Upper lobe of left lung (tissue), 6 donors: ENCODE data around the gene ANXA7. TPM values are rescaled to one million over a fixed set of nuclear protein-coding genes. Genes with fewer than 3 reads are reported as not detected.

Source experiments
- ATAC-seq, 2 donors: fragments of 200-7000 bp; cut with Tn5 transposase; one replicate each; pipeline ENCODE4 v1.9.1; 2022; ENCODE audit warnings: mild to moderate bottlenecking in 2 of 2, moderate library complexity in 2 of 2; ENCODE audit not compliant: low FRiP score in 2 of 2
- DNase-seq, 2 donors: peaks; one replicate each; pipeline ENCODE4 v3.0.0-alpha.2; 2019 to 2020
- H3K27ac ChIP-seq, 4 donors: fragments of 200-600 bp; sonication (generic); one replicate each; pipeline ENCODE4 v1.5.1; 2016 to 2019
- H3K27me3 ChIP-seq, 4 donors: fragments of 200-600 bp; sonication (generic); one replicate each; pipeline ENCODE4 v1.5.1; 2017 to 2019
- H3K36me3 ChIP-seq, 4 donors: fragments of 200-600 bp; sonication (generic); one replicate each; pipeline ENCODE4 v1.5.1; 2016 to 2019
- H3K4me1 ChIP-seq, 4 donors: fragments of 200-600 bp; sonication (generic); one replicate each; pipeline ENCODE4 v1.5.1; 2018 to 2019
- H3K4me3 ChIP-seq, 4 donors: fragments of 200-600 bp; sonication (generic); one replicate each; pipeline ENCODE4 v1.5.1; 2017 to 2019; ENCODE audit warnings: mild to moderate bottlenecking in 2 of 4, moderate library complexity in 1 of 4
- H3K9me3 ChIP-seq, 4 donors: fragments of 200-600 bp; sonication (generic); one replicate each; pipeline ENCODE4 v1.5.1; 2018 to 2019
- EP300 ChIP-seq, 4 donors: sonication (generic); formaldehyde crosslinking; IDR thresholded peaks; one replicate each; pipeline ENCODE4 v1.5.1; 2017; ENCODE audit warnings: antibody characterized with exemption in 4 of 4, control low read depth in 2 of 4
- POLR2A ChIP-seq, 4 donors: fragments of 450-650 bp; IDR thresholded peaks; one replicate each; pipeline ENCODE4 v1.5.1; 2016 to 2017; ENCODE audit warnings: antibody characterized with exemption in 4 of 4, mild to moderate bottlenecking in 2 of 4
- POLR2AphosphoS5 ChIP-seq, 2 donors: sonication (generic); formaldehyde crosslinking; IDR thresholded peaks; one replicate each; pipeline ENCODE4 v1.5.1; 2017; ENCODE audit warnings: antibody characterized with exemption in 2 of 2
- WGBS, 2 donors: methylation state at CpG; one replicate each; pipeline ENCODE4 v1.1.5; 2017 to 2018; 5-methylcytosine and 5-hydroxymethylcytosine counted together
- total RNA-seq, 6 donors: library from RNA; depleted of rRNA in 4 of 6; stranded (reverse); fragments of >200 nt in 4 of 6; gene quantifications; one replicate each; pipeline versions ENCODE4 v1.1.0 to v1.2.1, GENCODE V29; 2016 to 2021
- TF ChIP-seq, protein P1 (sequence below), 6 experiments: fragments of 450-650 bp in 4 of 6; fragments of 200-600 bp in 2 of 6; sonication (generic) in 2 of 6; IDR thresholded peaks; one replicate each; pipeline ENCODE4 v1.5.1; 2016 to 2019; ENCODE audit warnings: antibody characterized with exemption in 6 of 6
- donor health status: DM: no; HTN: no; CAD: no; lungs with moderate emphysema.
- donor health status: DM: no; HTN: yes; CAD: no; lungs with severe emphysema.

ANXA7 gene
- total RNA-seq, 6 donors from 2014 or later, result 40.7 to 115 (median 95.7) TPM

DNA sequence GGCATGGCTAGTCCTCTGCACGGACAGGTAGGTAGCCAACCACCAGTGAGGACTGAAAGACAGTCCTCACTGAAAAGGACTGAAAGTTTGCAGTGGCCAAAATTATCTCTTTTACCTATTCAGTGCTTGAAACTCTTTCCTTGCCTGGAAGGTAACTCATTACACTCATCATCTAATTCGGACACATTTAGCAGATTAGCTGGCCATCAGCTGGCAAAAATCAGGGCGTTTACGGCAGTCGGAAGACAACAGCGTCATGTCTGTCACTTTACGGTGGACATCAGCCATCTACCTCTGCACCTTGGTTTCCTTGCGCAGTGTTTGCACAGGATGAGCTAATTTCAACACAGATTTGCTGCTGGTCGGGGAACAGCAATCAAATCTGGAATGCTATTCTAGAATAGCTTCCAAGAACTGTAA is 740 bp downstream of the ANXA7 start:
- peak overlapping the region; percentile 96 to 97 (median 96) for H3K27ac ChIP-seq
- ATAC-seq (peak; percentile 35 to 83), DNase-seq (peak in 1 of 2 donors; percentile 50)
- H3K27me3 ChIP-seq, result no peaks in the 10 kb centered on the region
- TF ChIP-seq POLR2AphosphoS5 (IDR thresholded peaks at IDR 0.05) (no peak), POLR2A (IDR thresholded peaks at IDR 0.05) (no peak), EP300 (IDR thresholded peaks at IDR 0.05) (no peak)
- no peaks in the 10 kb centered on the region for H3K9me3 ChIP-seq
- WGBS, 2 donors, result 2 to 3% methylated on average over 9 of the region's 9 CpGs
- H3K4me3 ChIP-seq, result peak overlapping the region; percentile 66 to 85 (median 80)
- peaks cover 12 to 30% (median 21%) of the 10 kb centered on the region in 4 donors for H3K4me1 ChIP-seq
- H3K36me3 ChIP-seq, result no peaks in the 10 kb centered on the region

DNA sequence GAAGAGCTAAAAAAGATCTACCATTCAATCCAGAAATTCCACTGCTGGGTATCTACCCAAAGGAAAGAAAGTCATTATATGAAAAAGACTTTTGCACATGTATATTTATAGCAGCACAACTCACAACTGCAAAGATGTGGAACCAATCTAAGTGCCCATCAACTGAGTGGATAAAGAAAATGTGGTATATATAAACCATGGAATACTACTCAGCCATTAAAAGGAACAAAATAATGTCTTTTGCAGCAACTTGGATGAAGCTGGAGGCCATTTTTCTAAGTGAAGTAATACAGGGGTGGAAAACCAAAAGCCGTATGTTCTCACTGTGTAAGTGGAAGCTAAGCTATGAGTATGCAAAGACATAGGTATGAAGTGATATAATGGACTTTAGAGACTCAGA is 3.0 kb downstream of the ANXA7 start:
- TF ChIP-seq EP300 (IDR thresholded peaks at IDR 0.05), result no peak
- no peak for TF ChIP-seq POLR2AphosphoS5 (IDR thresholded peaks at IDR 0.05)
- TF ChIP-seq, protein P1, sequence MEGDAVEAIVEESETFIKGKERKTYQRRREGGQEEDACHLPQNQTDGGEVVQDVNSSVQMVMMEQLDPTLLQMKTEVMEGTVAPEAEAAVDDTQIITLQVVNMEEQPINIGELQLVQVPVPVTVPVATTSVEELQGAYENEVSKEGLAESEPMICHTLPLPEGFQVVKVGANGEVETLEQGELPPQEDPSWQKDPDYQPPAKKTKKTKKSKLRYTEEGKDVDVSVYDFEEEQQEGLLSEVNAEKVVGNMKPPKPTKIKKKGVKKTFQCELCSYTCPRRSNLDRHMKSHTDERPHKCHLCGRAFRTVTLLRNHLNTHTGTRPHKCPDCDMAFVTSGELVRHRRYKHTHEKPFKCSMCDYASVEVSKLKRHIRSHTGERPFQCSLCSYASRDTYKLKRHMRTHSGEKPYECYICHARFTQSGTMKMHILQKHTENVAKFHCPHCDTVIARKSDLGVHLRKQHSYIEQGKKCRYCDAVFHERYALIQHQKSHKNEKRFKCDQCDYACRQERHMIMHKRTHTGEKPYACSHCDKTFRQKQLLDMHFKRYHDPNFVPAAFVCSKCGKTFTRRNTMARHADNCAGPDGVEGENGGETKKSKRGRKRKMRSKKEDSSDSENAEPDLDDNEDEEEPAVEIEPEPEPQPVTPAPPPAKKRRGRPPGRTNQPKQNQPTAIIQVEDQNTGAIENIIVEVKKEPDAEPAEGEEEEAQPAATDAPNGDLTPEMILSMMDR (IDR thresholded peaks at IDR 0.05), result no peak
- TF ChIP-seq POLR2A (IDR thresholded peaks at IDR 0.05), result no peak
- H3K27me3 ChIP-seq, result no peaks in the 10 kb centered on the region
- H3K9me3 ChIP-seq, result no peaks in the 10 kb centered on the region
- no peak overlapping the region for H3K27ac ChIP-seq
- no peak overlapping the region for H3K4me3 ChIP-seq
- ATAC-seq (no peak), DNase-seq (no peak)
- 93 to 100% methylated on average over 1 of the region's 1 CpG for WGBS, 2 donors
- peaks cover 0 to 8% (median 0%) of the 10 kb centered on the region in 4 donors for H3K36me3 ChIP-seq
- H3K4me1 ChIP-seq, result peaks cover 12 to 33% (median 21%) of the 10 kb centered on the region in 4 donors

DNA sequence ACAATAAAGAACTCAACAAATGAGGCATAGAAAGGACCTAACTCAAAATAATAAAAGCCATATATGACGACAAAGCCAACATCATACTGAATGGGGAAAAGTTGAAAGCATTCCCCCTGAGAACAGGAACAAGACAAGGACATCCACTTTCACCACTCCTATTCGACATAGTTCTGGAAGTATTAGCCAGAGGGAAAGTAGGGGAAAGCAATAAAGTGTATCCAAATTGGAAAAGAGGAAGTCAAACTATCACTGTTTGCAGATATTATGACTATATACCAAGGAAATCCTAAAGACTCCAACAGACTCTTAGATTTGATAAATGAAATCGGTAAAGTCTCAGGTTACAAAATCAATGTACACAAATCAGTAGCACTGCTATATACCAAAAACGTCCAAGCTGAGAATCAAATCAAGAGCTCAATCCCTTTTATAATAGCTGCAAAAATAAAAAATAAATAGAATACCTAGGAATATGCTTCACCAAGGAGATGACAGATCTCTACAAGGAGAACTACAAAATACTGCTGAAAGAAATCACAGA is 4.8 kb downstream of the ANXA7 start:
- no peak for DNase-seq
- no peaks in the 10 kb centered on the region for H3K27me3 ChIP-seq
- H3K4me1 ChIP-seq, result peaks cover 12 to 36% (median 15%) of the 10 kb centered on the region in 4 donors

DNA sequence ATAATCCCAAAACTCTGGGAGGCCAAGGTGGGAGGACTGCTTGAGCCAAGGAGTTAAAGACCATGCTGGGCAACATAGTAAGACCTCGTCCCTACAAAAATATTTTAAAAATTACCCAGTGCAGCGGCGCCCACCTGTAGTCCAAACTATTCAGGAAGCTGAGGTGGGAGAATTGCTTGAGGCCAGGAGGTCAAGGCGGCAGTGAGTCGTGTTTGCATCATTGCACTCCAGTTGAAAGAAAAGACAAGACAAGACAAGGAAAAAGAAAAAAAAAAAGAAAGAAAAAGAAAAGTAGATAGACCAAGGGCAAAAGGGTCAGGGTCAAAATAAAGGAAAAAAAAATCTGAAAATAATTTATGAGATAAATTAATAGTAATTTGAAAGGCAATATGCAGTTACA is 5.8 kb downstream of the ANXA7 start:
- no peak overlapping the region for H3K4me3 ChIP-seq
- 91 to 96% methylated on average over 5 of the region's 5 CpGs for WGBS, 2 donors
- no peaks in the 10 kb centered on the region for H3K27me3 ChIP-seq
- H3K36me3 ChIP-seq, result peaks cover 0 to 8% (median 0%) of the 10 kb centered on the region in 4 donors
- no peak overlapping the region for H3K27ac ChIP-seq
- no peaks in the 10 kb centered on the region for H3K9me3 ChIP-seq
- ATAC-seq, result no peak
- peaks cover 12 to 34% (median 15%) of the 10 kb centered on the region in 4 donors for H3K4me1 ChIP-seq
- DNase-seq, result no peak
- TF ChIP-seq POLR2A (IDR thresholded peaks at IDR 0.05) (no peak), POLR2AphosphoS5 (IDR thresholded peaks at IDR 0.05) (no peak), EP300 (IDR thresholded peaks at IDR 0.05) (no peak)
- TF ChIP-seq, protein P1 (IDR thresholded peaks at IDR 0.05), result no peak

More for the DNA sequence above, 4.8 kb downstream of the ANXA7 start:
- H3K27ac ChIP-seq, result no peak overlapping the region
- no peaks in the 10 kb centered on the region for H3K9me3 ChIP-seq
- H3K4me3 ChIP-seq, result no peak overlapping the region
- TF ChIP-seq EP300 (IDR thresholded peaks at IDR 0.05), result no peak
- no peak for TF ChIP-seq POLR2AphosphoS5 (IDR thresholded peaks at IDR 0.05)
- TF ChIP-seq, protein P1 (IDR thresholded peaks at IDR 0.05), result no peak
- TF ChIP-seq POLR2A (IDR thresholded peaks at IDR 0.05), result no peak
- no peak for ATAC-seq
- 72 to 74% methylated on average over 4 of the region's 4 CpGs for WGBS, 2 donors
- peaks cover 0 to 8% (median 0%) of the 10 kb centered on the region in 4 donors for H3K36me3 ChIP-seq

DNA sequence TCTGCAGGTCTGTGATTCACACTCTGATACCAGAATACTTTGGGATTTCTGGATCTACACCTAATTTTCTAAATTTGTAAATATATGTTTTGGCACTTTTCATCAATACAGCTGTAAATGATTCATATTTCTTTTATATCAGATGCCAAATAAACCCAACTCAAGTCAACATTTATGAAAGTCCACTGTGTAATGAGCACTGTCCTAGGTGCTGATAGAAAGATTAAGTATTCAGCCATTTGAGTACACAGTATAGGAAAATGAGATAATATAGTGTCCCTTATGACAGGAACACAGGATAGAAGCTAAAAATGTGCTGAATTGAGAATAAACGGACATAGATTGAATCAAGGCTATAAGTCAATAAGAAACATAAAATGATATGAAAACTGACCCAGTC is 6.4 kb downstream of the ANXA7 start:
- Histone ChIP-seq H3K4me3 (no peak overlapping the region), H3K27ac (no peak overlapping the region), H3K4me1 (peaks cover 7 to 28% (median 10%) of the 10 kb centered on the region in 4 donors), H3K27me3 (no peaks in the 10 kb centered on the region), H3K36me3 (peaks cover 0 to 8% (median 0%) of the 10 kb centered on the region in 4 donors), H3K9me3 (no peaks in the 10 kb centered on the region)
- ATAC-seq, result no peak
- DNase-seq, result no peak
- 96% methylated on average over 1 of the region's 1 CpG for WGBS, 2 donors
- TF ChIP-seq POLR2A (IDR thresholded peaks at IDR 0.05) (no peak), EP300 (IDR thresholded peaks at IDR 0.05) (no peak), POLR2AphosphoS5 (IDR thresholded peaks at IDR 0.05) (no peak)
- TF ChIP-seq, protein P1 (IDR thresholded peaks at IDR 0.05), result no peak
